ENCODE measurements around the gene PROSER2. TPM values are rescaled to one million over a fixed set of nuclear protein-coding genes. Genes with fewer than 3 reads are reported as not detected.

Gene PROSER2
- polyA plus RNA-seq, 3 donors: 1.2 to 2.2 (median 2.0) TPM

DNA sequence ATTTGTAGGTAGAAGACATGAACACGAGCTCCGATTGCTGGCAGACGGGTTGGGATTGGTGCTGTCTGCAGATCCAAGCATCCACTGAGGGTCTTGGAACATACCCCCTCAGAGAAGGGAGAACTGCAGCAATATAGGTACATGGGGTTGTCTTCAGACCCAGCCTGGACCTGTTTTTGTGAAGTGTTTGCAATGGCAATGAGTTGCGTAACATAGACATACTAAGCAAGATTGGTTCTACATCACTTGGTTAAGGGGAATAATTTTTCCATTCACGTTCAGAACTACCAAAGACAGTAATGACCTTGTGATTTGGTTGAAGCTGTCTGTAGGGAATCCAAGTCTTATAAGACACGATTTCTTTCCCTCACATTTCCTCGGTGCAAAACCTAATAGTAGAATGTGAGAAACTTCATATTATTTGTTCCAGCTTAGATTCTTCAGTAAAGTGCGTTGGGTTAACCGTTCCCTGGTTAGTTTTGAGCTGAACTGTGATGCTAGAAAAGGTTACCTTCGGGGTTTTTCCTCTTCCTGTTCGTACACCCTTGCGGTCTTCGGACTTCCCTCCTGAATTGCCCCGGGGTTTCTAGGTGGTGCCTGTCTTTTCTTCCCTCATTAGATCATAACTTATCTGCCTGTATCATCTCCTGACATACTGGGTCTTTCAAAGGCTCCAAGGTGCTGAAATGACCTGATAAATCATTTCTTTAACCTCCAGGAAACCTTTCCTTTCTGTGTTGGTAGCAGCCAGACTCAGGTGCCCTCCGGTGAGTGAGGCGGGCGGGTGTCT is 14.4 kb downstream of the PROSER2 start:
- intact Hi-C loops (cut with micrococcal nuclease): no loop called here
- WGBS (ENCODE audit: insufficient coverage): 75% methylated on average over 8 of the region's 17 CpGs
- no peaks in the 10 kb centered on the region for H4K20me1 ChIP-seq (ENCODE audit: insufficient read depth, low read length)
- H2AFZ ChIP-seq (ENCODE audit: insufficient read depth, low read depth, low read length, poor library complexity, severe bottlenecking): no peak overlapping the region
- DNase-seq: no peak
- no peak overlapping the region for H3K9ac ChIP-seq (ENCODE audit: insufficient read depth, low read length, poor library complexity, severe bottlenecking)
- H3K4me2 ChIP-seq (replicated peaks; ENCODE audit: extremely low read depth, low read length, poor library complexity, severe bottlenecking): no peak overlapping the region
- H3K27me3 Mint-ChIP-seq (ENCODE audit: low read depth in 3 of 3): no peaks in the 10 kb centered on the region
- H3K9me3 Mint-ChIP-seq: no peaks in the 10 kb centered on the region
- peaks cover 20% of the 10 kb centered on the region for H3K4me1 Mint-ChIP-seq
- H3K4me3 Mint-ChIP-seq: no peak overlapping the region
- peaks cover 74% of the 10 kb centered on the region for H3K79me2 ChIP-seq (ENCODE audit: insufficient read depth, low read length)
- peaks cover 0 to 17% of the 10 kb centered on the region in 2 donors for H3K4me1 ChIP-seq (ENCODE audit: control insufficient read depth in 1 of 2, insufficient read depth in 2 of 2, low read length in 2 of 2)
- no peak for TF ChIP-seq CTCF (IDR thresholded peaks at IDR 0.05)
- no peaks in the 10 kb centered on the region for H3K27me3 ChIP-seq (ENCODE audit: control insufficient read depth in 2 of 2, insufficient read depth in 2 of 2, low read length in 2 of 2)
- no peaks in the 10 kb centered on the region for H3K9me3 ChIP-seq (replicated peaks in 1 of 2; ENCODE audit: control insufficient read depth in 1 of 2, insufficient read depth in 1 of 2, low read length in 2 of 2)
- peak overlapping the region in 2 of 7 donors; percentile 68 to 73 for H3K27ac Mint-ChIP-seq
- H3K36me3 Mint-ChIP-seq: peaks cover 2% of the 10 kb centered on the region in 2 donors
- no peak overlapping the region for H3K27ac ChIP-seq (ENCODE audit: low read depth in 1 of 2, low read length in 2 of 2)
- H3K4me3 ChIP-seq (replicated peaks in 1 of 3; ENCODE audit: low read depth in 2 of 3, low read length in 3 of 3): no peak overlapping the region
- H3K36me3 ChIP-seq (replicated peaks in 1 of 2; ENCODE audit: control insufficient read depth in 1 of 2, insufficient read depth in 2 of 2, low read length in 2 of 2): no peaks in the 10 kb centered on the region

GRCh38 chr10:11838298-11838852 is 15.2 kb downstream of the PROSER2 start:
- H2AFZ ChIP-seq (ENCODE audit: insufficient read depth, low read depth, low read length, poor library complexity, severe bottlenecking): no peak overlapping the region
- no peaks in the 10 kb centered on the region for H3K36me3 ChIP-seq (replicated peaks in 1 of 2; ENCODE audit: control insufficient read depth in 1 of 2, insufficient read depth in 2 of 2, low read length in 2 of 2)
- DNase-seq: no peak
- H4K20me1 ChIP-seq (ENCODE audit: insufficient read depth, low read length): no peaks in the 10 kb centered on the region
- H3K4me3 ChIP-seq (replicated peaks in 1 of 3; ENCODE audit: low read depth in 2 of 3, low read length in 3 of 3): no peak overlapping the region
- no peak overlapping the region for H3K9ac ChIP-seq (ENCODE audit: insufficient read depth, low read length, poor library complexity, severe bottlenecking)
- Mint-ChIP-seq H3K36me3 (peaks cover 2% of the 10 kb centered on the region in 2 donors), H3K9me3 (no peaks in the 10 kb centered on the region), H3K27ac (no peak overlapping the region), H3K27me3 (ENCODE audit: low read depth in 3 of 3) (no peaks in the 10 kb centered on the region), H3K4me1 (peaks cover 22% of the 10 kb centered on the region), H3K4me3 (no peak overlapping the region)
- H3K4me2 ChIP-seq (replicated peaks; ENCODE audit: extremely low read depth, low read length, poor library complexity, severe bottlenecking): no peak overlapping the region
- 97% methylated on average over 6 of the region's 8 CpGs for WGBS (ENCODE audit: insufficient coverage)
- no peak for TF ChIP-seq CTCF (IDR thresholded peaks at IDR 0.05)
- peaks cover 67% of the 10 kb centered on the region for H3K79me2 ChIP-seq (ENCODE audit: insufficient read depth, low read length)
- H3K9me3 ChIP-seq (replicated peaks in 1 of 2; ENCODE audit: control insufficient read depth in 1 of 2, insufficient read depth in 1 of 2, low read length in 2 of 2): no peaks in the 10 kb centered on the region
- H3K4me1 ChIP-seq (ENCODE audit: control insufficient read depth in 1 of 2, insufficient read depth in 2 of 2, low read length in 2 of 2): peaks cover 0 to 17% of the 10 kb centered on the region in 2 donors
- H3K27me3 ChIP-seq (ENCODE audit: control insufficient read depth in 2 of 2, insufficient read depth in 2 of 2, low read length in 2 of 2): no peaks in the 10 kb centered on the region
- no peak overlapping the region for H3K27ac ChIP-seq (ENCODE audit: low read depth in 1 of 2, low read length in 2 of 2)
- intact Hi-C loops (cut with micrococcal nuclease): no loop called here

Measured in CD14-positive monocyte (primary cell).